OCI-LY7 (cell line): Measurements from ENCODE around the gene ENAH.

Source experiments
- CTCF ChIP-seq: fragments of 200-600 bp; sonication (generic); conservative IDR thresholded peaks from 2 replicates; pipeline ENCODE4 v1.5.1; 2014; ENCODE audit warnings: mild to moderate bottlenecking, antibody characterized with exemption, low read length, moderate library complexity, mixed read lengths
- EZH2phosphoT487 ChIP-seq: fragments of 200-600 bp; sonication (generic); IDR thresholded peaks from 2 replicates; pipeline ENCODE4 v1.6.1; 2018; ENCODE audit warnings: low read depth, borderline replicate concordance, mild to moderate bottlenecking, mixed run types, antibody characterized with exemption, low read length, moderate library complexity, mixed read lengths

GRCh38 chr1:225514671-225515081, 138.2 kb downstream of the ENAH start:
- TF ChIP-seq CTCF: no peak
- no peak for TF ChIP-seq EZH2phosphoT487
